ENCODE measurements around the gene NDUFA3. TPM values are rescaled to one million over a fixed set of nuclear protein-coding genes. Genes with fewer than 3 reads are reported as not detected.

Gene NDUFA3
- total and polyA plus RNA-seq, 10 of the 15 experiments (the other 5 are each of a cell fraction or from before 2014, with no cell fraction given): 40.0 to 335 (median 153) TPM

GRCh38 chr19:54137699-54138488, 35.2 kb downstream of the NDUFA3 start, which contains the start of gene CNOT3 (continued):
- TF ChIP-seq, protein P1, sequence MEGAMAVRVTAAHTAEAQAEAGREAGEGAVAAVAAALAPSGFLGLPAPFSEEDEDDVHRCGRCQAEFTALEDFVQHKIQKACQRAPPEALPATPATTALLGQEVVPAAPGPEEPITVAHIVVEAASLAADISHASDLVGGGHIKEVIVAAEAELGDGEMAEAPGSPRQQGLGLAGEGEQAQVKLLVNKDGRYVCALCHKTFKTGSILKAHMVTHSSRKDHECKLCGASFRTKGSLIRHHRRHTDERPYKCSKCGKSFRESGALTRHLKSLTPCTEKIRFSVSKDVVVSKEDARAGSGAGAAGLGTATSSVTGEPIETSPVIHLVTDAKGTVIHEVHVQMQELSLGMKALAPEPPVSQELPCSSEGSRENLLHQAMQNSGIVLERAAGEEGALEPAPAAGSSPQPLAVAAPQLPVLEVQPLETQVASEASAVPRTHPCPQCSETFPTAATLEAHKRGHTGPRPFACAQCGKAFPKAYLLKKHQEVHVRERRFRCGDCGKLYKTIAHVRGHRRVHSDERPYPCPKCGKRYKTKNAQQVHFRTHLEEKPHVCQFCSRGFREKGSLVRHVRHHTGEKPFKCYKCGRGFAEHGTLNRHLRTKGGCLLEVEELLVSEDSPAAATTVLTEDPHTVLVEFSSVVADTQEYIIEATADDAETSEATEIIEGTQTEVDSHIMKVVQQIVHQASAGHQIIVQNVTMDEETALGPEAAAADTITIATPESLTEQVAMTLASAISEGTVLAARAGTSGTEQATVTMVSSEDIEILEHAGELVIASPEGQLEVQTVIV (IDR thresholded peaks at IDR 0.05; ENCODE audit: borderline replicate concordance, partially characterized antibody): no peak
- TF ChIP-seq, protein P2, sequence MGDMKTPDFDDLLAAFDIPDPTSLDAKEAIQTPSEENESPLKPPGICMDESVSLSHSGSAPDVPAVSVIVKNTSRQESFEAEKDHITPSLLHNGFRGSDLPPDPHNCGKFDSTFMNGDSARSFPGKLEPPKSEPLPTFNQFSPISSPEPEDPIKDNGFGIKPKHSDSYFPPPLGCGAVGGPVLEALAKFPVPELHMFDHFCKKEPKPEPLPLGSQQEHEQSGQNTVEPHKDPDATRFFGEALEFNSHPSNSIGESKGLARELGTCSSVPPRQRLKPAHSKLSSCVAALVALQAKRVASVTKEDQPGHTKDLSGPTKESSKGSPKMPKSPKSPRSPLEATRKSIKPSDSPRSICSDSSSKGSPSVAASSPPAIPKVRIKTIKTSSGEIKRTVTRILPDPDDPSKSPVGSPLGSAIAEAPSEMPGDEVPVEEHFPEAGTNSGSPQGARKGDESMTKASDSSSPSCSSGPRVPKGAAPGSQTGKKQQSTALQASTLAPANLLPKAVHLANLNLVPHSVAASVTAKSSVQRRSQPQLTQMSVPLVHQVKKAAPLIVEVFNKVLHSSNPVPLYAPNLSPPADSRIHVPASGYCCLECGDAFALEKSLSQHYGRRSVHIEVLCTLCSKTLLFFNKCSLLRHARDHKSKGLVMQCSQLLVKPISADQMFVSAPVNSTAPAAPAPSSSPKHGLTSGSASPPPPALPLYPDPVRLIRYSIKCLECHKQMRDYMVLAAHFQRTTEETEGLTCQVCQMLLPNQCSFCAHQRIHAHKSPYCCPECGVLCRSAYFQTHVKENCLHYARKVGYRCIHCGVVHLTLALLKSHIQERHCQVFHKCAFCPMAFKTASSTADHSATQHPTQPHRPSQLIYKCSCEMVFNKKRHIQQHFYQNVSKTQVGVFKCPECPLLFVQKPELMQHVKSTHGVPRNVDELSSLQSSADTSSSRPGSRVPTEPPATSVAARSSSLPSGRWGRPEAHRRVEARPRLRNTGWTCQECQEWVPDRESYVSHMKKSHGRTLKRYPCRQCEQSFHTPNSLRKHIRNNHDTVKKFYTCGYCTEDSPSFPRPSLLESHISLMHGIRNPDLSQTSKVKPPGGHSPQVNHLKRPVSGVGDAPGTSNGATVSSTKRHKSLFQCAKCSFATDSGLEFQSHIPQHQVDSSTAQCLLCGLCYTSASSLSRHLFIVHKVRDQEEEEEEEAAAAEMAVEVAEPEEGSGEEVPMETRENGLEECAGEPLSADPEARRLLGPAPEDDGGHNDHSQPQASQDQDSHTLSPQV (IDR thresholded peaks at IDR 0.05): no peak
- TF ChIP-seq NR2C1 (IDR thresholded peaks at IDR 0.05) (no peak), PML (IDR thresholded peaks at IDR 0.05; ENCODE audit: low read length) (no peak), PRDM15 (CRISPR knock-in tag; IDR thresholded peaks at IDR 0.05) (no peak), YY1 (IDR thresholded peaks at IDR 0.05; ENCODE audit: low read depth, low read length) (peak; percentile 97)
- TF ChIP-seq, protein P3, sequence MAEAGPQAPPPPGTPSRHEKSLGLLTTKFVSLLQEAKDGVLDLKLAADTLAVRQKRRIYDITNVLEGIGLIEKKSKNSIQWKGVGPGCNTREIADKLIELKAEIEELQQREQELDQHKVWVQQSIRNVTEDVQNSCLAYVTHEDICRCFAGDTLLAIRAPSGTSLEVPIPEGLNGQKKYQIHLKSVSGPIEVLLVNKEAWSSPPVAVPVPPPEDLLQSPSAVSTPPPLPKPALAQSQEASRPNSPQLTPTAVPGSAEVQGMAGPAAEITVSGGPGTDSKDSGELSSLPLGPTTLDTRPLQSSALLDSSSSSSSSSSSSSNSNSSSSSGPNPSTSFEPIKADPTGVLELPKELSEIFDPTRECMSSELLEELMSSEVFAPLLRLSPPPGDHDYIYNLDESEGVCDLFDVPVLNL (IDR thresholded peaks at IDR 0.05; ENCODE audit: low read depth, low read length): no peak; the same call in 1 of the 2 replicates
- TF ChIP-seq, protein P4, sequence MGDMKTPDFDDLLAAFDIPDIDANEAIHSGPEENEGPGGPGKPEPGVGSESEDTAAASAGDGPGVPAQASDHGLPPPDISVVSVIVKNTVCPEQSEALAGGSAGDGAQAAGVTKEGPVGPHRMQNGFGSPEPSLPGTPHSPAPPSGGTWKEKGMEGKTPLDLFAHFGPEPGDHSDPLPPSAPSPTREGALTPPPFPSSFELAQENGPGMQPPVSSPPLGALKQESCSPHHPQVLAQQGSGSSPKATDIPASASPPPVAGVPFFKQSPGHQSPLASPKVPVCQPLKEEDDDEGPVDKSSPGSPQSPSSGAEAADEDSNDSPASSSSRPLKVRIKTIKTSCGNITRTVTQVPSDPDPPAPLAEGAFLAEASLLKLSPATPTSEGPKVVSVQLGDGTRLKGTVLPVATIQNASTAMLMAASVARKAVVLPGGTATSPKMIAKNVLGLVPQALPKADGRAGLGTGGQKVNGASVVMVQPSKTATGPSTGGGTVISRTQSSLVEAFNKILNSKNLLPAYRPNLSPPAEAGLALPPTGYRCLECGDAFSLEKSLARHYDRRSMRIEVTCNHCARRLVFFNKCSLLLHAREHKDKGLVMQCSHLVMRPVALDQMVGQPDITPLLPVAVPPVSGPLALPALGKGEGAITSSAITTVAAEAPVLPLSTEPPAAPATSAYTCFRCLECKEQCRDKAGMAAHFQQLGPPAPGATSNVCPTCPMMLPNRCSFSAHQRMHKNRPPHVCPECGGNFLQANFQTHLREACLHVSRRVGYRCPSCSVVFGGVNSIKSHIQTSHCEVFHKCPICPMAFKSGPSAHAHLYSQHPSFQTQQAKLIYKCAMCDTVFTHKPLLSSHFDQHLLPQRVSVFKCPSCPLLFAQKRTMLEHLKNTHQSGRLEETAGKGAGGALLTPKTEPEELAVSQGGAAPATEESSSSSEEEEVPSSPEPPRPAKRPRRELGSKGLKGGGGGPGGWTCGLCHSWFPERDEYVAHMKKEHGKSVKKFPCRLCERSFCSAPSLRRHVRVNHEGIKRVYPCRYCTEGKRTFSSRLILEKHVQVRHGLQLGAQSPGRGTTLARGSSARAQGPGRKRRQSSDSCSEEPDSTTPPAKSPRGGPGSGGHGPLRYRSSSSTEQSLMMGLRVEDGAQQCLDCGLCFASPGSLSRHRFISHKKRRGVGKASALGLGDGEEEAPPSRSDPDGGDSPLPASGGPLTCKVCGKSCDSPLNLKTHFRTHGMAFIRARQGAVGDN (IDR thresholded peaks at IDR 0.05): no peak
- TF ChIP-seq, protein P5, sequence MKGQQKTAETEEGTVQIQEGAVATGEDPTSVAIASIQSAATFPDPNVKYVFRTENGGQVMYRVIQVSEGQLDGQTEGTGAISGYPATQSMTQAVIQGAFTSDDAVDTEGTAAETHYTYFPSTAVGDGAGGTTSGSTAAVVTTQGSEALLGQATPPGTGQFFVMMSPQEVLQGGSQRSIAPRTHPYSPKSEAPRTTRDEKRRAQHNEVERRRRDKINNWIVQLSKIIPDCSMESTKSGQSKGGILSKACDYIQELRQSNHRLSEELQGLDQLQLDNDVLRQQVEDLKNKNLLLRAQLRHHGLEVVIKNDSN (IDR thresholded peaks at IDR 0.05; ENCODE audit: borderline replicate concordance, extremely low read length, insufficient read depth, low read depth, low read length): no peak
